CD4-positive, alpha-beta T cell treated with Interleukin-15 for 4 hours (primary cell): ENCODE measurements around the gene AQP1.

ENCODE experiments used
- DNase-seq: peaks from one replicate; pipeline ENCODE4 v3.0.0-alpha.2; 2020; ENCODE audit warnings: low spot score

AQP1 gene

GRCh38 chr7:30906515-30907240 is 5.0 kb upstream of the AQP1 start:
- no peak for DNase-seq

DNA sequence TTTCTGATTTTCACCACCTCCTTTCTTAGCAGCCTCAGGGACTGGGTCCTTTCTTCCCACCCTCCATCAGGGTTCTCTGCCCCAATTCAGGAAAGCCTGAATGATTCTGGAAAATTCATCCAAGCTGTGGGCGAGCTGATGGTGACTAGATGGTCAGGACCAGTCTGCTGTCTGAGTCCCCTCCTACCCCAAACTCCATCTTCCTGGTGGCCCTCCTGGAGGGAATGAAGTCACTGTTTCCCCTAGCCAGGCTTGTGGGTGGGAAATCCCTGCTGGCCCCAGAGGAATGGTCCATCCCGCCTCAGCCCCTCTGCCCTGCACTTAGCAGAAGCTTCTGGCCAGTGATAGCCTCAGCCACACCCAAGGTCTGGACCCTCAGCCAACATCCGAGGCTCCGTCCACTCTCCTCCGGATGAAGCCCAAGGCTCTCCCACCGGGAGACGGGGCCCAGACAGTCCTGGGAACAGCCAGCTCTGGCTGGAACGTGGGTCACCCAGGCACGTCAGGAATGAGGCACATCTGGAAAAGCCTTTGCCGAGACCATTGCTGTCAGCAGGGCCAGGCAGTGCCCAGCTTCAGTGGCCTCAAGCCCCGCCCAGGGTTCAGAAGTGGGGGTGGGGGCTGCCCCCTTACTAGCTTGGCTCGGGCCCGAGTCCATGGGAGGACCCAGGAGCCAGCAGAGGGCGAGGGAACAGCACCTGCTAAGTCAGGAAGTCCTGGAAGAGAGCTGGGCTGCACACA is 4.0 kb upstream of the AQP1 start:
- DNase-seq = no peak

- no peak for DNase-seq
These were observed 3.0 kb upstream of the AQP1 start for GRCh38 chr7:30908681-30909080.

GRCh38 chr7:30909431-30909830 is 2.2 kb upstream of the AQP1 start:
- no peak for DNase-seq

- no peak for DNase-seq
These were observed 1.1 kb upstream of the AQP1 start for GRCh38 chr7:30910411-30911073.

GRCh38 chr7:30911133-30911532 is 520 bp upstream of the AQP1 start:
- DNase-seq = no peak

GRCh38 chr7:30912021-30912730 is 523 bp downstream of the AQP1 start:
- no peak for DNase-seq

DNA sequence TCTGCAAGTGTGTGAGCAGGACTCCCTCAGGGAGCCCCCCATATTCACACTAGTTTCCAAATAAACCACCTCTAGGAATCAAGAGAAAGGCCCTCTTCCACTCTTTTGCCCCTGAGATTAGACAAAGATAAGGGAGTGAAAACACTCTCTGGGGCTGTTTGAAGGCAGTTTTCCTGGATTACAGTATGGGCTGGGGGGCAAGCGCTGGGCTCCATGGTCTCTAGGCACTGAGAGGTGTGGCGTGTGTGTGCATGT is 1.0 kb downstream of the AQP1 start:
- no peak for DNase-seq

DNA sequence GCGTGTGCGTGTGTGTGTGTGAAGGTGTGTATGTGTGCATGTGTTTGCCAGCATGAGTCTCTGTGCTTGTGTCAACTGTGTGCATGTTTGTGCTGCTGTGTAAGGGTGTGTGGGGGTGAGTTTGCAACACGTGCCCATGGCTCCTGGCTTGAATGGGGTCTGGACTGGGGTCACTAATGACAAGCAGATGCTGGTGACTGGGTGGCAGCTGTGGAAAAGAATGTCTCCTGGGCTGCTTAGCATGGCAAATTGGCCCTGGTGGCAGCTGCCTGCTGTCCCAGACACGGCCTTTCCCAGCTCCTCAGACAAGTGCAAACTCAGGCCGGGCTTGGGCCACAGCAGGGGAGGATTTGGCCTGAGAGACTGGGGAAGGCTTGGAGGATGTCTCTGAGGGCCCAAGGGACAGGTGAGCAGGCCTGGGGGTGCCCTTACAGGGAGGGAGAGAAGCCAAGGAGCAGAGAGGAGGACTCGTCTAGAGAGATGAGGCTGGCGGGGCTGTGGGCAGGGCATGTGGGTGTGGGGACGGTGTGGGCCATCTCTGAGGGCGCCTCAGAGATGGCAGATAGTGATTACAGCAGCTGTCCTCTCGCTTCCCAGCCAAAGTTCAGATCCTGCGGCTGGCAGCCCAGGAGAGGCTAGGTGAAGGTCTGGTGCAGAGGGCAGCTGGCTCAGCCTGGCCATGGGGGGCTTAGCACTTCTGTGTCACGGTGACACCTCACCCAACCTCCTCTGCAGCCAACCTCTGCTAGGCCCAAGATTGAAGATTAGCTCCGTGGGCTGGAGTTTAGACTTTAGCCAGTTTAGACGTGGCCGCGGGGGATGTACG is 1.5 kb downstream of the AQP1 start:
- DNase-seq = no peak

DNA sequence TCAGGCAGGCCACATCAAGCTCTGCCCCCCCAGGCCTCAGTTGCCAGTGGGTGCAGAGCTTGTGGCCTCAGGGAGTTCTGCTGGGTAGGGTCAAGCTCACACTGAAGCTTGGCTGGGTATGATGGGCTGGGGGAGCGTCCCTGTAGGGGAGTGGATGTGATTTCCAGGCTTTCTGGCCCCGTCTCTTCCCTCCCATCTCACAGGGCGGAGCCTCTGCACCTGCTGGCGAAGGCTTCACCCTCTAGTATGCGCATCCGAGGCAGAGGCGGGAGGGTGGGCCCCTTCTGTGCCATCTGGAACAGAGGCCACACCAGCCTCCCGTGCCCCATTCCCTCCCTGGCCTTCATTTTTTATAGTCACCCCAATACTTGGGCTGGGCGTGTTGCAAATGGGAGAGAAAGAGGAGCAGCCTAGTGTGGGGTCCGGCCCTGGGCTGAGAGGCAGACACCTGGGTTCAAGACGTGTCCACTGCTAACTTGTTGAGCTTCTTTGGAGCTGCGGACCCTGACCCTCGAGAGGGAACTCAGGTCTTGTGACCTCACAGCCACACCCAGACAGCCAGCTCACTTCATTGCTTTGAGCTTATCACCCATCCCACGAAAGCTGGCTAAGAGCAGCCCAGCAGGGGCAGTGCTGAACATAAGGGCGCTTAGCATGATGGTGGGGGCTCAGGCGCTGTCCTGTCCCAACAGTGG is 2.3 kb downstream of the AQP1 start:
- DNase-seq = no peak

DNA sequence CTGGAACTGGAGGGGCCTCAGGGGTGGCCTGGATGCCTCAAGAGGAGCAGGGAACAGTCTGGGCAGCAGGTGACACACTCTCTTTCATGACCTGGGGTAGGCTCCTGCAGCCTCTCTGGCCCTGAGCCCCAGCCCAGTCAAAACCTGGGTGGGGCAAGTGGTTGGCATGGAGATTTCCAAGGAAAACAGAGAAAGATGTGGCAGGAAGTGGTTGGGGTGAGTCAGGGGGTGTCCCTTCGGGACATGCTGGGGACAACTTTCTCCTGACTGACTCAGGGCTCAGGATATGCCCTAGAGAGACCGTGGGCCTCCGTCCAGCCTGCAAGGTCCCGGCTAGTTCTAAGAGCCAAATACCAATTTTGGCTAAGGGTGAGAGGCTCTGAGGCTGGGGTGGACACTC is 2.9 kb downstream of the AQP1 start:
- no peak for DNase-seq

DNA sequence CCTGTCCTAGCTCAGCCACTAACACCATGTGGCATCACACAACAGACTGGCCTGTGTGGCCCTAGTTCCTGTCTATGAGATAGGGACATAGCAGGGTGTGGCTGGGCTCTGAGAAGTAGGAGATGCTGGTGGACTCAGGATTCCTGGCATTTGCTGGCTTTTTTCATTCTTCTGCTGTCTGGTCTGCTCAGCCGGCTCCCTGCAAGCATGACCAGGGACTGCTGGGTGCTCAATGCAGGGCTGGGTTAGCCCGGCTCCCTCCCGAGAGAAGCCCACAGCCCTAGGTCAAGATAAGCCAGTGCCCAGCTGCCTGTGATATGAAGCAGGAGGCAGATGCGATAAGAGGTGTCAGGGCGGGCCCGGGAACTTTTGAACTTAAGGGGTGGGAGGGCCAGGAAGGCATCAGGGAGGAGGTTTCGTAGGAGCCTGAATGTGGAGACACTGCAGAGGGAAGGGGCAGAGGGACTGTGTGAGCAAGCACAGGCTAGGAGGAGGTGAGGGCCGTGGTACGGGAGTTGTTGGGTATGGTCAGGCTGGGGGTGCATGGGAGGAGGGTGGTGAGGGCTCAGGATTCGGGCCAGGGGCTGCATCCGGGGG is 3.5 kb downstream of the AQP1 start:
- no peak for DNase-seq

DNA sequence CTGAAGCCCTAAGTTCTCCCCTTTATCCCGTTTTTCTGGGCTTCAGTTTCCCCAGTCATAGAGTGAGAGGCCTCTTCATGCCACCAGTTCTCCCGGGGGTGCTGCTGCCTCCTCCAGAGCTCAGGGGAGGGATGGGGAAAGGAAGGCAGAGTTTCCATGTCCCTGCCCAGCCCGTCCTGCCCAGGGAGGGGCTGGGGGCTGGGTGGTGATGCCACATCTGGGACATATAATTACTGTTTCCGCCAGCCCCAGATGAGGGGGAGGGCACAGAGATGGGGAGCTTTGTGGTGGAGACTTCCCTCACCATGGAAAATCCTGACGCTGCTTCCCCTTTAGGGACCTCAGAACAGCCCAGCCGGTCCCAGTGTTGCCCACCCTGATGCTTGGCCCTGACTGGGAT is 4.1 kb downstream of the AQP1 start:
- no peak for DNase-seq

DNA sequence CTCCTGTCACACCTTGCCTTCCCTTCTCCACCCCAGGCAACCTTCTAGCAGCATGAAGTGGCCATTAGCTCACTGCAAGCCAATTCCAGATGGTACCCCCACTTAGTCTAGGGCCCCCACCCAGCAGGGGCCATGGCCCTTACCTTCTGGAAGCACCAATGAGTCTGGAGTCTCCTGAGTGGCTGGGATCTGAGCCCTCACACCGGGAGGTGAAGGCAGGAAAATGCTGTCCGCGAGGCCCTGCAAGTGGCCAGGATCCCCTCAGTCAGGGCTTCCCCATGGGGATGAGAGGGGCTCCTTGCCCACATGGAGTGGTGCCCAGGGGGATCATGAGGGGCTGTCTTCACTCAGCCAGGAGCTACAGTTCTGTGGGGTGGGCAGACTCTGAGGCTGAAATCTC is 4.6 kb downstream of the AQP1 start:
- DNase-seq = no peak

GRCh38 chr7:30916767-30917166 is 5.1 kb downstream of the AQP1 start:
- no peak for DNase-seq

DNA sequence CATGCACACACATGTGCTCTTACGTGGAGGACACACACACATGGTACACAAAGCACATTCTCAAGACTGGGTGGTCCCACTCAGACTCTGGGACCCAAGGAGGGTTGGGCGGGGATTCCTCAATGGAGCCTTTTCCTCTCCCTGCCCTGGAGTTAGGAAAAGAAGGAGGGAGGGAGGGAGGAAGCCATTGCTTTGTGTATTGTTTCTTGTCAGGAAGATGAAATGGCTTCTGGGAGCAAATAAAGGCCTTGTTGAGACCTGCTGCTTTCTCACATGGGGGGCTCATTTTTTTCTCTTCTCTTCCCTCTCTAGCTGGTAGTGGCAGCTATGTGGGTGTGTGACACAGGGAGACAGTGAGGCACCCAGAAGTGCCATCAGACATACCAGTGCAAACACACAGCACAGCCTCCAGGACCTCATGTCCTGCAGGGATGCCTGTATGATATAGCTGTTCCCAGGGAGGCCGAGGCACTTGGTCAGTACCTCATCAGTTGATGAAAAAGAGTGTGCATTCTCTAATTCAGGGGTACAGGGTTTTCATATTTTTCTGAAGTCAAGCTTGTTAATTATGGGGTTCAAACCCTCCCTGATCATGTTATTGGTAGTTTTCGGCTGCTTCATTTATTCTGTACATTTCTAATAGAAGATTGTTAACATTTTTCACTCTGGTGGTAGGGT is 5.7 kb downstream of the AQP1 start:
- no peak for DNase-seq

DNA sequence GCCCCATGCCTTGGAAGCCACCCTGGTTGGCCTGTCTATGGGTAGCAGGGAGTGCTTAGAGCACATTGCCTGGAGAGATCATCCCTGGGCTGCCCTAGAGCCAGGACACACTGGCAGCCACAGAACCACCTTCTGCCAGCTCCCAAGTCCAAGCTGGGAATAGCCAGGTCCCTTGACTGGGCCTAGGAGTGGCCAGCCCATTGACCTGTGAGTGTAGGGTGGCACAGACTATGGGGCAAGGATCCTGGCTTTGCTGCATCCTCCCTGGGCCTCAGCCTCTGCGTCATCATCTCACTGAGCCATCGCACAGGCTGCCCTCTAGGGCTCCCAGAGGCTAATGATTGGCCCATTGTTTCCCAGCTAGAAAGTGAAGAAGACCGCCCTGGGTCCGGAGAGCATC is 7.0 kb downstream of the AQP1 start:
- no peak for DNase-seq

- no peak for DNase-seq
These were observed 8.4 kb downstream of the AQP1 start for GRCh38 chr7:30920021-30920583.

DNA sequence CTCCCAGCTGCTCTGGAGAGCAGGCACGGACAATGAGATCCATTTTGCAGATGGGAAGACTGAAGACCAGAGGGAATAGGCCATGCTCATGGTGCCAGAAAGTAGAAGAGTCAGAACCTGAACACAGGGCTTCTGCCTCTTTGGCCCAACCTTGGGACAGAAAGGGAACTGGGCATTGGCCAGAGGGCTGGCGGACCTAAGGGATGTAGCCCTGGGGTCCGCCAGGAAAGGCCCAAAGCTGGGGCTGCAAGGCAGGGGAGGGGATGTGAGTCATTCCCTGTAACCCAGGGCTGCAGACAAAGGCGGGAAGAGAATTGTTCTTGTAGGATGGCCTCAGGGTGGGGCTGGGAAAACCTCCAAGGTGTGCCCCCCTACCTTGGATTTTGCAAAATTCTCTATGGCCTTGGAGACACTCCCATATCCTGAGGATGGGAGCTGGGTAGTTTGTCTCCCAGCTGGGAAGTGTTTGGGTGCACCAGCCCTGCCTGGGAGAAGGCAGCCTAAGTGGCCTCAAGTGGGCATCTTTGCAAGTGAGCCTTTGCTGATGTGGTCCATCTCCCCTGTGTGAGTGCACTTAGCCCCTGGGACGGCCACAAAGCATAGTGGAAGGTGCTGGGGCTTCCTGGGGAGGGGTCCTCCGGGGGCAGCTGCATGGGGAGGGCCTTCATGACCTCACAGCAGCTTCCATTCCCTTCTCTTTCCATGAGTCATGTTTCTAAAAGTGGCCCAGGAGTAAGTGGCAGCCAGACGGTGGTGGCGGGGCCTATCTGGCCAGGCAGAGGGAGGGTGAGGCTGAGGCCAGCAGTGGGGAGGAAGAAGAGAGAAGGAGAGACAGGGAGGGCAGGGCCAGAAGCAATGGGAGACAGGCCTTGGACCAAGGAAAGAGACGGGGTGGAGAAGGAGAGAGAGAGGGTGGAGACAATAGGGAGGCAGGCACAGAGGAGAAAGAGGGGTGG is 9.2 kb downstream of the AQP1 start:
- DNase-seq = no peak
